ENCODE measurements around the gene CEBPA. TPM values are rescaled to one million over a fixed set of nuclear protein-coding genes. Genes with fewer than 3 reads are reported as not detected.

CEBPA gene
- total RNA-seq, 2 experiments from 2014 or later: 2.1 to 2.5 TPM

DNA sequence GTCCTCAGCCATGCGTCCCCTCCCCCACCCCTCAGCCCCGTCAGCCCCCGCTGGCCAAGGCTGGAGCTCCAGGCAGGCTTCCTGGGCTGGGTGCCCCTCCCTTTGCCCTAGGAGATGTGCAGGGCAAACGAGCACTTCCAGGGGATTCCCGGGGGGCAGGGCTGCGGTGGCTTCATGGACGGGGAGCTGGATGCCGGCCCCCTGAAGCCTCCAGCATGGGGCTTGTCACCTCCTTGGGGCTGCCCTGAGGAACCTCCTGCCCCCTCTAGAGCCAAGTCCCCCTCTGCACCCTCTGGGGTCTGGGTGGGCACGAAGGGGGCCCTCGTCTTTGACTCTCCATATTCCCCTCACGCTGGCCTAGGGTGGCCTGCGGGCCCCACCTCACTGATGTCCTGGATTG is 51.3 kb downstream of the CEBPA start:
- no peak overlapping the region for H3K4me3 ChIP-seq (ENCODE audit: low read depth, low read length, poor library complexity, severe bottlenecking)
- POLR2A ChIA-PET: no interaction called here

GRCh38 chr19:33250500-33250899 is 51.8 kb downstream of the CEBPA start:
- Histone ChIP-seq H3K79me2 (ENCODE audit: insufficient read depth, low read depth, low read length) (no peaks in the 10 kb centered on the region), H4K20me1 (ENCODE audit: insufficient read depth, low read length) (no peaks in the 10 kb centered on the region), H2AFZ (ENCODE audit: low read length) (no peak overlapping the region), H3K4me3 (ENCODE audit: low read depth, low read length, poor library complexity, severe bottlenecking) (no peak overlapping the region), H3K9me2 (ENCODE audit: insufficient read depth, low read length) (no peaks in the 10 kb centered on the region), H3K9me3 (ENCODE audit: low read length) (peaks cover 14% of the 10 kb centered on the region), H3K27ac (ENCODE audit: low read depth, low read length, poor library complexity, severe bottlenecking) (no peak overlapping the region), H3K36me3 (ENCODE audit: insufficient read depth, low read length) (no peaks in the 10 kb centered on the region), H3K4me1 (ENCODE audit: insufficient read depth, low read length, poor library complexity, severe bottlenecking) (no peaks in the 10 kb centered on the region), H3K4me2 (ENCODE audit: low read length) (no peak overlapping the region)
- TF ChIP-seq CTCF (conservative IDR thresholded peaks at IDR 0.05; ENCODE audit: low read length): no peak
- no peak for TF ChIP-seq EZH2phosphoT487 (IDR thresholded peaks at IDR 0.05; ENCODE audit: borderline replicate concordance, low read depth, low read length)
- intact Hi-C loops (cut with micrococcal nuclease; ENCODE audit: unreplicated experiment): no loop called here
- BruUV-seq (replicated peaks): no TSS peak
- POLR2A ChIA-PET: no interaction called here
- DNase-seq (ENCODE audit: low spot score): no peak
- CTCF ChIA-PET (ENCODE audit: unreplicated experiment): no interaction called here

More for the DNA sequence above, 51.3 kb downstream of the CEBPA start:
- no peaks in the 10 kb centered on the region for H3K36me3 ChIP-seq (ENCODE audit: insufficient read depth, low read length)
- H3K9me3 ChIP-seq (ENCODE audit: low read length): peaks cover 9% of the 10 kb centered on the region; the same call in 1 of the 2 replicates
- no peaks in the 10 kb centered on the region for H4K20me1 ChIP-seq (ENCODE audit: insufficient read depth, low read length)
- intact Hi-C loops (cut with micrococcal nuclease; ENCODE audit: unreplicated experiment): no loop called here
- DNase-seq (ENCODE audit: low spot score): no peak
- TF ChIP-seq EZH2phosphoT487 (IDR thresholded peaks at IDR 0.05; ENCODE audit: borderline replicate concordance, low read depth, low read length): no peak
- TF ChIP-seq CTCF (conservative IDR thresholded peaks at IDR 0.05; ENCODE audit: low read length): no peak
- CTCF ChIA-PET (ENCODE audit: unreplicated experiment): no interaction called here
- H3K4me2 ChIP-seq (ENCODE audit: low read length): no peak overlapping the region
- no TSS peak for BruUV-seq (replicated peaks)
- H3K4me1 ChIP-seq (ENCODE audit: insufficient read depth, low read length, poor library complexity, severe bottlenecking): no peaks in the 10 kb centered on the region
- H3K27ac ChIP-seq (ENCODE audit: low read depth, low read length, poor library complexity, severe bottlenecking): no peak overlapping the region
- H3K79me2 ChIP-seq (ENCODE audit: insufficient read depth, low read depth, low read length): no peaks in the 10 kb centered on the region
- no peaks in the 10 kb centered on the region for H3K9me2 ChIP-seq (ENCODE audit: insufficient read depth, low read length)
- no peak overlapping the region for H2AFZ ChIP-seq (ENCODE audit: low read length)

Other genes with a start within 250 kb of the CEBPA start
- 0.59 and 2.1 TPM in 2 replicates for gene RHPN2, start 237.6 kb downstream of the CEBPA start, total RNA-seq (2014; rRNA removed; shearing (Covaris generic))
- 5.0 and 6.4 TPM in 2 replicates for gene RHPN2, start 237.6 kb downstream of the CEBPA start, total RNA-seq (2022)
- gene GPATCH1, start 221.4 kb downstream of the CEBPA start, total RNA-seq (2014; rRNA removed; shearing (Covaris generic)): 7.6 and 9.8 TPM in 2 replicates
- 10.7 and 13.4 TPM in 2 replicates for gene GPATCH1, start 221.4 kb downstream of the CEBPA start, total RNA-seq (2022)
- 0.38 TPM in 1 of 2 replicates, not detected in the other for gene WDR88, start 170.4 kb downstream of the CEBPA start, total RNA-seq (2014; rRNA removed; shearing (Covaris generic))
- gene WDR88, start 170.4 kb downstream of the CEBPA start, total RNA-seq (2022): not detected in 2 replicates
- not detected in 2 replicates for gene LRP3, start 108.2 kb downstream of the CEBPA start, total RNA-seq (2014; rRNA removed; shearing (Covaris generic))
- gene LRP3, start 108.2 kb downstream of the CEBPA start, total RNA-seq (2022): not detected in 2 replicates
- not detected in 2 replicates for gene SLC7A10, start 76.7 kb downstream of the CEBPA start, total RNA-seq (2014; rRNA removed; shearing (Covaris generic))
- gene SLC7A10, start 76.7 kb downstream of the CEBPA start, total RNA-seq (2022): not detected in 2 replicates
- gene CEBPG, start 71.2 kb upstream of the CEBPA start, total RNA-seq (2014; rRNA removed; shearing (Covaris generic)): 44.9 and 46.1 TPM in 2 replicates
- gene CEBPG, start 71.2 kb upstream of the CEBPA start, total RNA-seq (2022): 45.1 and 52.2 TPM in 2 replicates
- gene PEPD, start 219.3 kb upstream of the CEBPA start, total RNA-seq (2014; rRNA removed; shearing (Covaris generic)): 23.5 and 24.4 TPM in 2 replicates
- 29.7 and 30.5 TPM in 2 replicates for gene PEPD, start 219.3 kb upstream of the CEBPA start, total RNA-seq (2022)

Measured in OCI-LY7 (cell line).